Endothelial cell of umbilical vein (primary cell): ENCODE measurements around the gene NEDD4. TPM values are rescaled to one million over a fixed set of nuclear protein-coding genes. Genes with fewer than 3 reads are reported as not detected.

Source experiments
- BruUV-seq: library from RNA; stranded (reverse); fragments of 400-500 nt; replicated peaks from 2 replicates; lab custom pipeline; 2021; lab: Mats Ljungman, UMichigan
- CTCF ChIA-PET: fragments of 300-600, 350-600 bp; sonication (Branson Sonifier 250); formaldehyde crosslinking; loops from one replicate; lab custom pipeline; 2021; ENCODE audit warnings: antibody characterized with exemption, inconsistent platforms; lab: Charles Lee
- POLR2A ChIA-PET: fragments of 300-600, 350-600 bp; sonication (Branson Sonifier 250); formaldehyde crosslinking; loops from one replicate; lab custom pipeline; 2021; ENCODE audit warnings: antibody characterized with exemption, inconsistent platforms; lab: Charles Lee
- DNase-seq: peaks from one replicate; pipeline ENCODE4 v3.0.0-alpha.2; 2011; ENCODE audit warnings: low read depth, low spot score
- FAIRE-seq: peaks from 2 replicates; lab custom pipeline; 2011; peaks lifted over from hg19 to GRCh38; lab: Jason Lieb, UNC
- H2AFZ ChIP-seq: 2 replicates; pipeline ENCODE4 v1.6.0; 2012; ENCODE audit warnings: low read depth, low read length, control low read depth, inconsistent platforms
- H3K27ac ChIP-seq: 2 replicates; pipeline ENCODE4 v1.5.1; 2011; ENCODE audit warnings: low read depth, mild to moderate bottlenecking, control low read depth, low read length, moderate library complexity; ENCODE audit not compliant: insufficient read depth
- H3K27me3 ChIP-seq, 2 experiments: 2 replicates each; pipeline versions ENCODE4 v1.6.0 to v1.6.1; 2011; ENCODE audit warnings: low read length in 2 of 2, mixed read lengths in 1 of 2; ENCODE audit not compliant: control insufficient read depth in 2 of 2, insufficient read depth in 2 of 2
- H3K36me3 ChIP-seq, 2 experiments: 2 replicates in 1 of 2; 3 replicates in 1 of 2; pipeline ENCODE4 v1.5.1; 2011; ENCODE audit warnings: low read length in 2 of 2, mild to moderate bottlenecking in 1 of 2, moderate library complexity in 1 of 2; ENCODE audit not compliant: control insufficient read depth in 2 of 2, insufficient read depth in 2 of 2; ENCODE audit errors: extremely low read depth in 1 of 2
- H3K4me1 ChIP-seq: 3 replicates; pipeline ENCODE4 v1.5.1; 2011; ENCODE audit warnings: mild to moderate bottlenecking, low read length; ENCODE audit not compliant: control insufficient read depth, insufficient read depth; ENCODE audit errors: extremely low read depth
- H3K4me2 ChIP-seq: 2 replicates; pipeline ENCODE4 v1.6.1; 2011; ENCODE audit warnings: low read length, control low read depth, mixed read lengths; ENCODE audit not compliant: insufficient read depth
- H3K4me3 ChIP-seq, 3 experiments: fragments of 200-600 bp in 1 of 3; sonication (generic), shearing (Covaris generic) in 1 of 3; replicated peaks in 1 of 3; 2 replicates each; pipeline ENCODE4 v1.5.1; 2011 to 2016; ENCODE audit warnings: control low read depth in 3 of 3, low read length in 3 of 3, mild to moderate bottlenecking in 2 of 3, inconsistent platforms in 1 of 3, low read depth in 1 of 3, moderate library complexity in 1 of 3; ENCODE audit not compliant: insufficient read depth in 1 of 3
- H3K79me2 ChIP-seq: 2 replicates; pipeline ENCODE4 v1.6.0; 2012; ENCODE audit warnings: low read length, inconsistent platforms; ENCODE audit not compliant: control insufficient read depth, insufficient read depth
- H3K9ac ChIP-seq: replicated peaks from 2 replicates; pipeline ENCODE3; 2011; ENCODE audit warnings: low read length, control low read depth; ENCODE audit not compliant: insufficient read depth; ENCODE audit errors: extremely low read depth
- H3K9me1 ChIP-seq: replicated peaks from 3 replicates; pipeline ENCODE4 v1.6.0; 2011; ENCODE audit warnings: mild to moderate bottlenecking, low read length; ENCODE audit not compliant: control insufficient read depth, insufficient read depth; ENCODE audit errors: extremely low read depth
- H3K9me3 ChIP-seq: replicated peaks from 2 replicates; pipeline ENCODE4 v1.5.1; 2012; ENCODE audit warnings: low read length, inconsistent platforms; ENCODE audit not compliant: control insufficient read depth, insufficient read depth
- H4K20me1 ChIP-seq: replicated peaks from 2 replicates; pipeline ENCODE3; 2011; ENCODE audit warnings: mild to moderate bottlenecking, low read length; ENCODE audit not compliant: control insufficient read depth, insufficient read depth; ENCODE audit errors: extremely low read depth
- EZH2 ChIP-seq: IDR thresholded peaks from 2 replicates; pipeline ENCODE4 v1.6.1; 2012; ENCODE audit warnings: borderline replicate concordance, low read depth, mild to moderate bottlenecking, moderate library complexity, low read length, inconsistent platforms; ENCODE audit not compliant: severe bottlenecking
- FOS ChIP-seq: IDR thresholded peaks from 2 replicates; pipeline ENCODE4 v1.6.1; 2011; ENCODE audit warnings: mild to moderate bottlenecking, low read length, moderate library complexity, borderline replicate concordance; ENCODE audit not compliant: insufficient read depth
- GATA2 ChIP-seq: IDR thresholded peaks from 2 replicates; pipeline ENCODE4 v1.7.0; 2011; ENCODE audit warnings: low read depth, mild to moderate bottlenecking, moderate library complexity, mixed read lengths, low read length; ENCODE audit not compliant: insufficient read length, insufficient read depth
- JUN ChIP-seq: IDR thresholded peaks from 2 replicates; pipeline ENCODE4 v1.6.1; 2011; ENCODE audit warnings: borderline replicate concordance, low read depth; ENCODE audit not compliant: insufficient read length, insufficient read depth
- MYC ChIP-seq: IDR thresholded peaks from one replicate; pipeline ENCODE4 v1.6.1; 2011; ENCODE audit warnings: mild to moderate bottlenecking, low read depth, low read length
- POLR2A ChIP-seq: IDR thresholded peaks from 2 replicates; pipeline ENCODE4 v1.6.1; 2012; ENCODE audit warnings: low read depth, mild to moderate bottlenecking, control low read depth, low read length
- POLR2AphosphoS5 ChIP-seq: IDR thresholded peaks from 2 replicates; pipeline ENCODE4 v1.6.1; 2012; ENCODE audit warnings: low read depth, mild to moderate bottlenecking, control low read depth, low read length, moderate library complexity; ENCODE audit not compliant: insufficient read depth
- dilution Hi-C: fragments of 300-500 bp; cut with MboI; formaldehyde crosslinking; loops from one replicate; pipeline ENCODE4 v1.15.0; 2019; ENCODE audit warnings: low sequenced_read_pairs; ENCODE audit not compliant: extremely low pct_ligation_motif_present
- intact Hi-C: fragments of 100-400 bp; cut with micrococcal nuclease; formaldehyde crosslinking; loops from one replicate; pipeline ENCODE4 v1.10.0; 2022
- polyA plus RNA-seq, 4 experiments: library from polyadenylated mRNA; depleted of rRNA in 3 of 4; stranded (reverse) in 3 of 4; unstranded in 1 of 4; fragments of >200 nt; gene quantifications; 2 replicates each; pipeline versions ENCODE4 v1.2.1 to v1.2.3, GENCODE V29; 2011 to 2012; ENCODE audit warnings: missing spikeins in 1 of 4
- total RNA-seq: library from RNA; stranded (reverse); gene quantifications from 2 replicates; pipeline ENCODE4 v1.2.3, GENCODE V29; 2021
- TF ChIP-seq, protein P1 (sequence below), 2 donors: IDR thresholded peaks; 1 replicate in 1 of 2; 2 replicates in 1 of 2; pipeline ENCODE4 v1.5.1; 2011; ENCODE audit warnings: low read length in 2 of 2, mild to moderate bottlenecking in 2 of 2, moderate library complexity in 2 of 2, control low read depth in 1 of 2, inconsistent platforms in 1 of 2, low read depth in 1 of 2; ENCODE audit not compliant: insufficient read depth in 1 of 2; ENCODE audit errors: extremely low read depth in 1 of 2
- TF ChIP-seq, protein P2 (sequence below): IDR thresholded peaks from 2 replicates; pipeline ENCODE4 v1.6.1; 2011; ENCODE audit not compliant: insufficient read depth, insufficient read length

The NEDD4 gene
- total and polyA plus RNA-seq, 2 donors (not counting 3 experiments of a cell fraction or from before 2014, with no cell fraction given), result 9.2 to 39.0 TPM

DNA sequence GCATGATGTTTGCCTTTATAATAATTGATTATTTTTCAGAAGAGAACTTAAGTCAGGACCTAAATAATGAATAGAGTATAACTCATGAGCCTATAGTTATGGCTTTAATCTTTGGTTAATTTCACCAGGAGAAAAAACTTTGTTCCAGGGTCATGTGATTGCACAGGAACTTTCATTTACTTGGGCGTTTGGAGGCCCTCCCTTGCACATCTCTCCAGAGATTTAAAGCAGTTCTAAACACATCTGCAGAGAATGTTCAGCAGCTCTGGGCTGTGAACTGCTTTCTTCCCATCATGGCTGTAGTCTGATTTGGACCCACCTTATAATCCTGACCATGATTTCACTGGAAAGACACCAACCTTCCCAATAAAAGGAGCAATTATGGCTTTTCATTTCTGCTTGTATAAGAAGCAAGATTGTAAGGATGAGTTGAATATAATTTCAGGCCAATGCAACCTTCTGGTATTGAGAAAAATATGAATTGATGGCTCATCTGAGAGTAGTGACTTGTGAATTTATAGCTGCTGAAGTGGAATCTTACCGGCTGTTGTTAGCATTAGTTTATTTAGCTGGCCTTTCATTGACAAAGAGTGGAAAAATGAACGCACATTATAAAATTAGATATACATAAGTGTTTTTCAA, 169.6 kb downstream of the NEDD4 start:
- POLR2A ChIA-PET, result no interaction called here
- BruUV-seq, result no TSS peak
- H4K20me1 ChIP-seq, result no peaks in the 10 kb centered on the region
- no peak overlapping the region for H3K9ac ChIP-seq
- no peaks in the 10 kb centered on the region for H3K27me3 ChIP-seq
- peaks cover 0 to 3% of the 10 kb centered on the region in 2 experiments for H3K36me3 ChIP-seq
- no peak overlapping the region for H3K4me2 ChIP-seq
- intact Hi-C loops, result no loop called here
- dilution Hi-C loops, result no loop called here
- TF ChIP-seq, protein P1, sequence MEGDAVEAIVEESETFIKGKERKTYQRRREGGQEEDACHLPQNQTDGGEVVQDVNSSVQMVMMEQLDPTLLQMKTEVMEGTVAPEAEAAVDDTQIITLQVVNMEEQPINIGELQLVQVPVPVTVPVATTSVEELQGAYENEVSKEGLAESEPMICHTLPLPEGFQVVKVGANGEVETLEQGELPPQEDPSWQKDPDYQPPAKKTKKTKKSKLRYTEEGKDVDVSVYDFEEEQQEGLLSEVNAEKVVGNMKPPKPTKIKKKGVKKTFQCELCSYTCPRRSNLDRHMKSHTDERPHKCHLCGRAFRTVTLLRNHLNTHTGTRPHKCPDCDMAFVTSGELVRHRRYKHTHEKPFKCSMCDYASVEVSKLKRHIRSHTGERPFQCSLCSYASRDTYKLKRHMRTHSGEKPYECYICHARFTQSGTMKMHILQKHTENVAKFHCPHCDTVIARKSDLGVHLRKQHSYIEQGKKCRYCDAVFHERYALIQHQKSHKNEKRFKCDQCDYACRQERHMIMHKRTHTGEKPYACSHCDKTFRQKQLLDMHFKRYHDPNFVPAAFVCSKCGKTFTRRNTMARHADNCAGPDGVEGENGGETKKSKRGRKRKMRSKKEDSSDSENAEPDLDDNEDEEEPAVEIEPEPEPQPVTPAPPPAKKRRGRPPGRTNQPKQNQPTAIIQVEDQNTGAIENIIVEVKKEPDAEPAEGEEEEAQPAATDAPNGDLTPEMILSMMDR (IDR thresholded peaks at IDR 0.05; ENCODE audit: extremely low read depth in 1 of 2, insufficient read depth in 1 of 2, low read depth in 1 of 2, low read length in 2 of 2), result no peak
- TF ChIP-seq, protein P2, sequence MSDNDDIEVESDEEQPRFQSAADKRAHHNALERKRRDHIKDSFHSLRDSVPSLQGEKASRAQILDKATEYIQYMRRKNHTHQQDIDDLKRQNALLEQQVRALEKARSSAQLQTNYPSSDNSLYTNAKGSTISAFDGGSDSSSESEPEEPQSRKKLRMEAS, result no peak
- TF ChIP-seq POLR2A (no peak), FOS (no peak), JUN (no peak), POLR2AphosphoS5 (no peak), EZH2 (no peak), GATA2 (no peak), MYC (no peak)
- H2AFZ ChIP-seq, result no peak overlapping the region
- no peak for FAIRE-seq
- no peak overlapping the region for H3K27ac ChIP-seq
- H3K4me1 ChIP-seq, result no peaks in the 10 kb centered on the region
- H3K9me1 ChIP-seq, result no peaks in the 10 kb centered on the region
- H3K4me3 ChIP-seq, result no peak overlapping the region
- no peaks in the 10 kb centered on the region for H3K9me3 ChIP-seq
- CTCF ChIA-PET, result interaction anchor here (1.0 to 3.4 kb wide), 2 partner anchors 23 to 74 kb away, joined by 4 to 12 read pairs; no protein-coding TSS in a partner anchor
- DNase-seq, result no peak
- no peaks in the 10 kb centered on the region for H3K79me2 ChIP-seq
